Activated T-cell treated with anti-CD3 and anti-CD28 coated beads, Interleukin-2, amount 50 U/mL, for 1 hour (primary cell): ENCODE data around the gene TLDC2.
A peak's percentile ranks its signal among the peaks of the same experiment; 100 is the strongest.

Source experiments
- DNase-seq: peaks from one replicate; pipeline ENCODE4 v3.0.0-alpha.2; 2020

TLDC2 gene

DNA sequence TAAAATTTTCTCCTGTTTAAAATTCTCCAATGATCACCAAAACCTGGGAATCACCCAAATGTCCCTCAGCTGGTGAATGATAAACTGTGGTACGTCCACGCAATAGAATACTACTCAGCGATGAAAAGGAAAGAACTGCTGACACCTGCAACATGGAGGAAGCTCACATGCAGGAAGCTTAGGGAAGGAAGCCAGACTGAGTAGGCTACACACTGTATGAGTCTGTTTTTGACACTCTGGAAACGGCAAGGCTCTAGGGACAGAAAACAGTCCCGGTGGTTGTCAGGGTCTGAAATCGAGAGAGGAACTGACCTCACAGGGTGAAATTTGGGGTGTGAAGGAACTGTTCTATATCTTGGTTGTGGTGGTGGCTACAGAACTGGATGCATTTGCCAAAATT, 25.2 kb upstream of the TLDC2 start:
- no peak for DNase-seq

DNA sequence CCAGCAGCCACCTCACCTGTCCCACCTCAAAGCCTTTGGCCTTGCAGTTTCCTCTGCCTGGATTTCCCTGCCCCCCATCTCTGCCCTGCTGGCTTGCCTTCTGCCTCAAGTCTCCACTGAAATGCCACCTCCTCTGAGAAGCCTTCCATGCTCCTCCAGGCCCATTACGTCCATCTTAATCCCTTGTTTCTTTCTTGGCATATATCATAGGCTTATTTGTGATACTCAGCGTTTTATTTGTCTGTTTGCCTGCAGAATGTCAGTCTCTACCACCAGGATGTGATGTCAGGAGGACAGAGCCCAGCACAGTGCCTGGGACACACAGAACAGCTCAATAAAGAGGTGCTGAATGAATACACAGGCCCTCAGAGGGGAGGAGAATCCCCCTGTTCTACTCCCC, 24.4 kb upstream of the TLDC2 start:
- DNase-seq: no peak

DNA sequence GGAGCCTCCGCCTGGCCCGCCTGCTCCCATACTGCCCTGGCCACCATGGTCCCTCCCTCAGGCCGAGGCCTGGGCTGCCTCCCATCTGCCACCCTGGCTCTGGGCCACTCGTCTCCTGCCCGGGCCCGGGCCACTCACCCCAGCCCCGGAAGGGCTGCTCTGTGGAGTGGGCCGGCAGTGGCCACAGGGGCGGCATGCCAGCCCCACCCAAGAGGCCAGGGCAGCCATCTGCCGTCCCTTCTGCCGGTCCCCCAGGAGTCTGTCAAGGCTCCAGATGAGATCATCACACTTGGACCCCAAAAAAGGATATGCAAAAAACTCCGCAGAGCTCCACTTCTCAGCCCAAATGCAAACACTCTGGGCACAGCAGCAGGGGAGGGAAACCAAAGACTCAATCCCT, 23.8 kb upstream of the TLDC2 start:
- DNase-seq: no peak

DNA sequence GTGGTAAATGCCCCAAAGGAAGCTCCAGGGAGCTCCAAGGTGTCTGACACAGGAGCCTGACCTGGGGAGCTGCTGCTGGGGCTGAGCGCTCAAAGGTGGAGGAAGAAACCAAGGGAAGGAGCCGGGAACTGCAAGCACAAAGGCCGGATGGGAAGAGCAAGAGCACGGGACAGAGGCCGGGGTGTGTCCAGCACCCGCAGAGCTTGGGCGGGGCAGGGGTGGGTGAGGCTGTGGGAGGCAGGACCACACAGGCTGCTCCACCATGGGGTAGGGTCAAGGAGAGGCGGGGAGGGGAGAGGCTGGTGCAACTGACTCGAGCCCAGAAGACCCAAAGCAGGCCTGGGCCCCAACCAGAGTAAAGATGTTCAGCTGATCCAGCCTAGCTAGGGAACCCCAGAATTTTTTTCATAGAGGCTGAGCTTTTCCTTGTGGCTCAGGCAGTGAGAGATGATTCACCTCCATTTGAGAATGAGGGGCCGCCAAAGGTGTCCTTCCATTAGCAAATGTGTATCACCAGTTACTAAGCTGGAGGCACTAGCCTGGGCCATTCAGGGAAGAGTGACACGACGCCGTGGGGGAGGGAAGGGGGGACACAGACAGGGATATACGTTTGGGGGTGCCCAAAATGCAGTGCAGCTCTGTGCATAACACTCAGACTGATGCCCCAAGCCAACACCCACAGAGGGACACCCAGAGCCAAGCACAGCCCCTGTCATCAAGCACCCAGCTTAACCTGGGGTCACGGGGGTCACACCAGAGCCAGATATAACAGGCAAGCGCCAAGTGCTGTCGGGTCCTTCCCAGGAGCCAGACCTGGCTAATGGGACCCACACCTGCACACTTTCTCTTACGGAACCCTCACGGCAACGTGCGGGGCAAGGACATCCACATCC, 21.3 kb upstream of the TLDC2 start:
- DNase-seq: no peak

DNA sequence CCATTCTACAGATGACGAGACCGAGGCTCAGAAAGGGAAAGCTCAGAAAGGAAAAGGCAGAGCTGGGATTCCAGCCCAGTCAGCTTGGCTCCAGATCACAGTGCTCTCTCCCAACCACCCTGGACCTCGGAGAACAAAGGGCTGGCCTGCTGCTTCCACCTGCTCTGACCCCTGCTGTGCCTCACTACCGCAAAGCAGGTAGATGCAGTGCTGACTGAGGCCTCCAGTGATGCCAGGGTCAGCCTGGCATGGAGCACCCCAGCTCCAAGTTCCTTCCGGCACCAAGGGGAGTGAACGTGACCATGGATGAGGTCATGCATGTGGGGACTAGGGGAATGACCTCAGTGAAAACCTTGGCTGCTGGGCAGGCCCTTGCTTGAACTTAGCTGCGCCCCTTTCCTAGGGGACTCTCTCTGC, 20.7 kb upstream of the TLDC2 start:
- no peak for DNase-seq

DNA sequence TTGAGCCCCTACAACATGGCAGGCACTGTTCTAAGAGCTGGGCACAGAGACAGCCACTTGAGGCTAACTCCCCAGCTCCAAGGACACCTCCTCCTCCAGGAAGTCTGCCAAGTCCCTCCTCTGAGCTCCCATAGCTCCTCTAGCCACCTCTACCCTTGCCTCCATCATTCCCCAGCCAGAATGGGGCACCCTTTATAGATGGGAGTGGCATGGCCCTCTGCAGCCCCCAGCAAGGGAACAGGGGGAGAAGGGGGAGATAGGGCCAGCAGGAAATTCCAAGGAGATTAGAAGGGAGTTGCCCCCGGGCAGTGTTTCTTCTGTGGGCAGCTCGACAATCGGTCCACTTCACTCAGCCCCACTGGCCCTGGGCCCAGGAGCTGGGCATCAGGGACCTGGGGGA, 19.7 kb upstream of the TLDC2 start:
- DNase-seq: no peak

DNA sequence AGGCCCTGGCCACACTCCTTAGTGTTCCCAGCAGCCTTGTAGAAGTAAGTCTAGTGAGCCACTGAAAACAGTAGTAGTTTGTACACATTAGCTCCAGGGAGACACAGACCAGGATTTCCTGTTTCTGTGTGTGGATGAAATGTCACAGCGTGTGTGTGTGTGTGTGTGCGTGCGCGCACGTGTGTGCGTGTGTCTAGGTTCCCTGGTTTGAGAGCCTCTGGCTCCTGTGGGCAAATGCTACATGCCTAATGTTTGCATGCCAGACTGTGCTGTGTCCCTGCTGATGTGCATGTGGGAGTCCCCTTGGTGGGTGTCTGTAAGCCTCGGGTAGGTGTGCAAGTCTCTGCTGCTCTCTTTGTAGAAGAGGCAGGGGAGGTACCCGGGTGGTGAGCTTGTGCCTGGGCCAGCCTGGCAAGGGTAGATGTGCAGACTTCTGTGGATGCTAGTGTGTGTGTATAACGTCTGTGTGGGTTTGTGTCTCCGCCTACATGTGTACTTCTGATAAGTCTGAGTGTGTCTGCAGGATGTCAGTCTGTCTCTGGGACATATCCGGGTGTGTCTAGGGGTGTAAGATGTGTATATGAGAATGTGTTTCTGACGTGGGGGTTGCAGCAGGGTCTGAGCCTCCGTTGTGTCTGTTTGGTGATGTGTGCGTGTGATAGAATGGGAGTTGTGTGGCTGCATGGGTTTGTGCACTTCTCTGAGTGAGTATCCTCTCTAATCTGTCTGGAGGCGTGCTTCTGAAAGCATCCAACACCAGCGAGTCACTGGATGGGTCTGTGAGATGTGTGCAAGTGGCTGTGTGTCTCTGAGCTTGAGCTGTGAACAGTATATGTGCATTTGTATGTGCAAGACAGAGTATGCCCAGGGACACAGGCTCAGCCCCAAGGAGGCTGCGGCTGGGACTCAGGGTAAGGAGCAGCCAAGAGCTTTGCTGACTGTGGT, 19.0 kb upstream of the TLDC2 start:
- DNase-seq: peak; percentile 38

DNA sequence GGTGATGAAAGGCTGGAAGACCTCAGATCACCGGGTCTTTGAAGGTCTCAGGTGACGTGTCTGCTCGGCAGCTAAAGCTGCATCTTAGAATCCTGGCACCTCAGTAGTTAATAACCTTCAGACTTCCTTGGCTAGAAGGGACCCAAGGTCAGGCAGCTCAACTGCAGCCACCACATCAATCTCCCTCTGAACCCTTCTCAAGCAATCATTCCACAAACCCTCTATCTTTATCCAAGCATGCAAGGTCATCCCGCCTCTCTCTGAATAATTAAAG, 16.7 kb upstream of the TLDC2 start:
- DNase-seq: no peak

DNA sequence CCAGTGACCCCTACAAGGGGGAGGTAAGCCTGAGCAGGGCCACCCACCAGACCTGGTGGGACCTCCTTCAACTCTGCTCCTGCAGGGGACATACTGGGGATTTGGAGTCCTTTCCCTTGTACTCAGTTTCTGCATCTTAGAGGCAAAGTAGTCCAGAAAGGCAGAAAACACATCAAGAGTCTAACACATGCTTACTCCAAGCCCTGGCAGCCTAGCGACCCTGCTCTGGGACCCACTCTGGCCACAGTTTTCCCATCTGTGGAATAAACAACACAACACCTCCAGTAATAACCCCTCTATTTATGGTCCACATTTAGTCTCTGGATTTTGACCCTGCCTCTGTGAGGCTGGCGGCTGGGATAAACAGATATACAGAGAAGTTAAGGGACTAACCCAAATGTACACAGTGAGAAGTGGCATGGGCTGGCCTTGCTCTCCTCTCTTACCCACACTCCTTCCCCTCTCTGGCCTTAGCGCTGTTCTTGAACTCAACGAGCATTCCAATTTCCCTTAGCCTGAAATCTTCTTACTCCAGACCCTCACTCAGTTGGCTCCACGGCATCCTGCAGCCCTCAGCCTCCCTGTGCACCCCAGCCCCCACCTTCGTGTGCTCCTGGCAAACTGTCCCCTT, 16.1 kb upstream of the TLDC2 start:
- DNase-seq: no peak

DNA sequence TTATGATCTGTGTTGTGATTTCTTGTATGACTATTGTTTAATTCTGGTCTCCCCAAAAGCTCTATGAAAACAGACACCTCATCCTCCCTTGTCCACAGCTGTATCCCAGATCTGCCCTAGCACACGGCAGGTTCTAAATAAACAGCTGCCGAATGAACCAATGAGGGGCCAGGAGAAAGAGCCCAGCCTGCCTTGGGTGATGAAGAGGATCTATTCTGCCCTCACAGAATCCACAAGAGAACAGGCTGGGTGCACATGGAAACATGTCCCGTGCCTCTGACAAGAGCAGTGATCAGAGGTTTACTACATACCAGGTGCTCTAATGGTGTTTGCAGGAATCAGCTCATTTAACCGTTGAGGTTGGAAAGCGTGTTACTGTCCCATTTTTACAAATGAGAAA, 15.6 kb upstream of the TLDC2 start:
- DNase-seq: no peak

DNA sequence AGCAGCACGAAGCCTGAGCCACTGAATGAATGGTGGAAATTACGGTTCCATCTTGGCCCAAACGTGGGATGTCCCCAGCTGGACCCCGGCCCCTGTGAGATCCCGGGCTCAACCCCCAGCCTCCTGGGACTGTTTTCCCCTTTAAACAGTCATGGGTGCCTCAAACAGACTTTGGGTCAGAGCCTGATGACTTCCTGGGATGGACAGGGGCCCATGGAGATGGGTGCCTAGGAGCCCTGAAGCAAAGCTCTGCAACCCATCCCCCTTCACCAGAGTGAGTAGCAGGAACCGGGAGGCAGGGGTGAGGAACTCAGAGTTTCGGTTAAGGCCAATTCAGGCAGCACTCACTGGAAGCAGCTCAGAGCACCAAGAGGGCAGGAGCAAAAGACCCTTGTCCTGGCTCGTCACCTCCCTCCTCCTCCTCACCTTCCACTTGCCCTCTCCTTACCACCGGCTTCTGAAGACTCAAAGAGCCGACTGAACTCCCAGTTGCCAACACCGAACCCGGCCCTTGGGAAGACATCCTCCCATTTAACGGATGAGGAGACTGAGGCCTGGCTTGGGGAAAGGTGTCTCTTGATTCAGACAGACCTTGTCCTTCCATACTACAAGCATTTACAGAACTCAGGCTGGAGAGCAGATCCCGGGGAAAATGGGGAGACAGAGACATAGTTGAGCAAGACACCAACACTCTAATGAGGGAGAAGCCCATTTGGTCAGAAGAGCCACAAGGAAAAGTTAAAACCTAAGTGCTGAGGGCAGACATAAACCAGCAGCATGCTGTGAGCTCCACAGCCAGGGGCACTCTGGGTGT, 14.9 kb upstream of the TLDC2 start:
- no peak for DNase-seq

DNA sequence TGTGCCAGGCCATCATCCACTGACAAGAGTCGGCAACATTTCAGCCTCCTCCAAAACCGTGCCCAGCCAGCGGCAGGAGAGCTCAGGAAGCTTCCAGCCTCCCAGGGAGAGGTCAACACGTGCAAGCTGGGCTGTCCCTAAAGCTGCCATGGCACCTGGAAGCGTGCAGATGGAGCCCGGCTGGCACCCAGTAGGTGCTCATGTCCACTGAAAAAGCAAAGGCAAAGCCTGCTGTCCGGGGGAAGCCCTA, 14.4 kb upstream of the TLDC2 start:
- DNase-seq: no peak

DNA sequence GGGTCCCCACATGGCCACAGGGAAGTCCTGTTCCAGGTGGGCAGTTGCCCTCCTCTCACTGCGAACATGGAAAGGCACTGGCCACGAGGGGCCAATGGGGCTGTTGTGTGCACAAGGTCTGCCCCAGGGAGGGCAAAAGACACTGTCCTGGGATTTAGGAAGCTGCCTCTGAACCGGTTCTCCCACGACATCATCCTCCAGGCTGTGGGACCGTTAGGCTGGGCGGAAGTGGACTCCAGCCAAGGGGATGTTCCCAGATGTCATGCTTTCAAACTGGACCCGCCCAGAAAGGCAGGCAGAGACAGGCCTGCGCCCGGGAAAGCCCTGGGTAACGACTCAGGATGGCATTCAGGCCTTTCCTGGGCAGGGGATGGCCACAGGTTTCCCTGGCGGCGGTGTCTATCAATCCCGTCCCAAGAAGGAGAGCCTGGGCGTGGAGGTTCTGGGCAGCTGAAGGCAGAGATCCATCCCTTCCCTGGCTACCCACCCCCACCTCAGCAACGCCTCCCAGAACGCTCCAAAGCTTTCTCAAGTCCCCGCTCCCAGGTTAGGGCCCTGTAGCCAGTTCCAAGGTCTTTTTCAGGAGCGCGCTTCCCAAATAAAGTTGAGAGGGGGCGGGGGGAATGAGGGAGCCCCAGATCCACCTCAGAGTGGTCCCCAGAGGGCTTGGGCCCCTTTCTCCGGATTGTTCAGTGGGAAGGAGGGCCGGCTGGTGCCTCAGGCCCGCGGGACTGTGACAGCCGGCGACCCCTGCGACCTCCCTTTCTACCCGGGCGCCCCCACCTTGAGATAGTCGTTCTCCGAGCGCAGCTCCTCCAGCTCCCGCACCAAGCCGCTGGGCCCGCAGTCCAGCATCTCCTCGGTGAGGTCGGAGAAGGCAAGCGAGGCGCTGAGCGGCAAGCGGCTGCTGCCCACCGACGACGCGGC, 13.8 kb upstream of the TLDC2 start:
- DNase-seq: no peak

DNA sequence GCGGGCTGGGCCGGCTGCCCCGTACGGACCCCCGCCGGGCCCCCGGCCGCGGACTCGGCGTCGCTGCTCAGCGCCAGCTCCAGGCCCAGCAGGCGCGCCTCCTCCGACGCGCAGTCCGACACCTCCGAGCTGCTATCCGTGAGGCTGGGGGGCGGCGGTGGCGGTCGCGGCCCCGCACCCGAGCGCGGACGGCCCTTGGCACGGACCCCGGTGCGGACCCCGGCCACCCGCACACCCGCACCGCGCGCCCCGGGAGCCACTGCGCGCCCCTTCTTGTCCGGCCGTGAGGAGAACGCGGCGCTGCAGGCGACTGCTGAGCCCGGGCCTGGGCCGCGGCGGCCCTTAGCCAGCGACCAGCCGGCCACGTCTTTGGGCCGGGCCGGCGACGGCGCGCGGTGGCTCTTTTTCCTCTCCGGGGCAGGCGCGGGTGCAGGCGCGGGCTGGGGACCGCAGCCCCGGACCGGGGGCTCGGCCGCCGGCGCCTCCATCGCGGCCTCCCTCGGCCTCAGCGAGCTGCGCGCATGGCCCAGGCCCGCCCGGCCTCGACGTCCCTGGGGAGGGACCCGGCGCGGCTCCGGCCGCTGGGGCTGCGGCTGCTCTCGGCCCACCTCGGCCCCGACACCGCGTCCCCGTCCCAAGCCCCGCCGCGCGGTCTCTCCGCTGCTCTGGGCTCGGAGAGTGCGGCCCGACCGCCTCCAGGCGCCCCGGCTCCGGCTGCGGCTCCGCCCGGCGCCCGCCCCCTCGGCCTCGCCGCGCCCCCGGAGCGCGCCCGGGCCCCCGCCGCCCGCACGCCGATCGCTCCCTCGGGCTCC, 12.9 kb upstream of the TLDC2 start:
- DNase-seq: no peak

DNA sequence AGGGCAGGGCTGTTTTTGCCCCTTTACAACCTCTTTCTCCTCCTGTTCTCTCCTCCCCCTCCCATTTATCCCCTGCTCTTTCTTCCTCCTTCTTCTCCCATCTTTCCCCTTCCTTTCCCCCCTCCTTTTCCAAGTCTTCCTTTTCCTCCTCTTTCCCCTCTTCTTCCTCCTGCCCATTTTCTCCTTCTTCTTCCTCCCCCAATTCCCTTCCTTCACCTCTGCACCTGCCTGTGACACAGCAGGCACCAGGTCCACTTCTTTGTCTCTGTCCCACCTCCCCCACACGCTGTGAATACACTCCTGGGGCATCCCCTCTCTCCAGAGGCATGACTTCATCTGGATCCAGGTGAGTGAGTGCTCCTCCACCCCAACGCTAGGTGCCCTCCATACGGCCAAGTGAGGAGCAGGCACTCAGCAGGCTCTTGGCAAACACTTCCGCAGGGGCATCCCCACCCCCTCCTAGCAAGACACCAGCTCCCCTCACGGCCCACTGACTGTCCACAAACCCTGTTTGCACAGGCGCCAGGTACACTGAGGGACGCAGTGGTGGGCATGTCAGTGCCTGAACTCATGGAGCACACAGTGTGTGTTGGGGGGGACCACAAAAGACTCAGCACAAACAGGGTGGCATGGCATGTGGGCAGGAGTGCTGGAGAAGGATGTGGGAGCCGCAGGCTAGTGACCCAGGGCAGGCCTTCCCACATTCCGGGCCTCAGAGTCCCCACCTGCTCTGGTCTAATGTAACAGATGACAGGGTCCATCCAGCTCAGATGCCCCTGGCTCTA, 10.7 kb upstream of the TLDC2 start:
- DNase-seq: no peak

DNA sequence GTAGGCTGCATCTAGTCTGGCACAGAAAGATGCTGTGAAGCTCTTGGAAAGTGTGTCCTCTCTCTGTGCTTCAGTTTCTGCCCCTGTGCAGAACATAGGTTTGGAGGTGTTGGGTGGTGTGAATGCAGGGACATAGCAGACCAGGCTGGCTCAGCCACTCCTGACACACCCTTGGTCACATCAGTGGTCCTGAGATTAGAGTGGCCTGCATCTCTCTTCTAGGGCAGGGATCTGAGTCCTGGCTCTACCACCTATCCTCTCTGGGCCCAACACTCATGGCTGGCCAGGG, 10.1 kb upstream of the TLDC2 start:
- DNase-seq: no peak

DNA sequence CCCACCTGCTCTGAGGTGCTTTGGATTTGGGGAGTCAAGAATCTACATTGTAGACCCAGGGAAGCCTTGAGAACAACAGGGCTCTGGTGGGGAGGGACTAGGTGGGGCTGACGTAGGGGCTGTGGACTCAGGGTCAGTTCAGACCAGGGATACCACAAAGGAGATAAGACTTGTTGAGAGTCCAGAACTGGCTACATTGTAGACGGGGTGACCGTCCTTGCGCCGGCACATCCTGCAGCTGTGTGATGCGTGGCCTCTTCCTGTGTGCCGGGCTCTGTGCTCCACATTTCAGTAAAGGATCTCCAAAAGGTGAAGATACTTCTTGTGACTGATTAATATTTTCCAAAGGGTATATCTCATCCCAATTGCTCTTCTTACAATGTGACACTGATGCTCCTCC, 9.8 kb upstream of the TLDC2 start:
- DNase-seq: no peak

DNA sequence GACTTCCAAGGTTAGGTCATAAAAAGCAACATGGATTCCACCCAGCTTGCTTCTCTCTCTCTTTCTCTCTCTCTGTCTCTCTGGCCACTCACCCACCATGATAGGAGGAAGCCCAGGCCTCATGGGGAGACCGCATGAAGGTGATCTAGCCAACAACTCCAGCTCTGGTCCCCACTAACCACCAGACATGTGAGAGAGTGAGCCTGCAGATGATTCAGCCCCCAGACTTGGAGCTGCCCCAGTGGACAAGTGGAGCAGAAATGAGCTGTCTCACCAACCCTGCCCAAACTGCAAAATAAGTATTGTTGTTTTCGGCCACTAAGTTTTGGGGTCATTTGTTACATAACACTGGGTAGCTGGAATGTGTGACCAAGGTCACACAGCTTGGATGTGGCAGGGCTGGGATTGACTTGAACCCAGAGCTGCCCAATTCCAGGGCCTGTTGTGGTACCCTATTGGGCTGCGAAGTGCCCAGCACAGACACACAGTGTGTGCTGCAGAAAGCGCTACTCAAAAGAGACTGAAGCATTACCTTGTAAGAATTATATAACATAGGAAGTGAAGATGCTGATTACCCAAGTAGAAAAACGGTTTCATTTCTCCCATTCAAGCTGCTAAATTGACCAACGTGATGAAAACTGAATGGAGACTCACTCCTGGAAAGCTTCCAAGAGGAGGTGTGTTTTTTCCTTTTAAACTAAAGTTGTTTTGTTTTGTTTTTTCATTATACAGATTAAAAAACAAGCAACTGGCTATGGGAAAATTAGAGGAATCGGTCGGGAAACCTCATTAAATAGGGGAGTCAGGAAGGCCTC, 9.1 kb upstream of the TLDC2 start:
- DNase-seq: no peak
